Stimulated activated CD8-positive, alpha-beta memory T cell treated with anti-CD3 and anti-CD28 coated beads, Interleukin-4, amount 100 ng/mL, for 4 hours (primary cell): ENCODE measurements around the gene NLE1.

Experiments
- DNase-seq, 2 donors: peaks; one replicate each; pipeline ENCODE4 v3.0.0-alpha.2; 2020; ENCODE audit warnings: low read depth in 2 of 2, low spot score in 1 of 2

Gene NLE1

GRCh38 chr17:35087731-35088355 is 54.3 kb downstream of the NLE1 start:
- DNase-seq = no peak

GRCh38 chr17:35086931-35087573 is 55.1 kb downstream of the NLE1 start:
- DNase-seq = no peak

DNA sequence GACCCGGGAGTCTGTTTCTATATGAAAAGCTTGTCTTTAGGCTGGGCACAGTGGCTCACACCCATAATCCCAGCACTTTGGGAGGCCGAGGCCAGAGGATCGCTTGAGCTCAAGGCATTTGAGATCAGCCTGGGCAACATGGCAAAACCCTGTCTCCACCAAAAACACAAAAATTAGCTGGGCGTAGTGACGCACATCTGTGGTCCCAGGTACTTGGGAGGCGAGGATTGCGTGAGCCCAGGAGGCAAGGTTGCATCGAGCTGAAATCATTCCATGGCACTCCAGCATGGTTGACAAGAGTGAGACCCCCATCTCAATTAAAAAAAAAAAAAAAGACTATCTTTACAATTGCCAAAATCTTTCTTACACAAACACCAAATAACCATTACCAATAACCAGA is 55.9 kb downstream of the NLE1 start:
- DNase-seq = no peak

DNA sequence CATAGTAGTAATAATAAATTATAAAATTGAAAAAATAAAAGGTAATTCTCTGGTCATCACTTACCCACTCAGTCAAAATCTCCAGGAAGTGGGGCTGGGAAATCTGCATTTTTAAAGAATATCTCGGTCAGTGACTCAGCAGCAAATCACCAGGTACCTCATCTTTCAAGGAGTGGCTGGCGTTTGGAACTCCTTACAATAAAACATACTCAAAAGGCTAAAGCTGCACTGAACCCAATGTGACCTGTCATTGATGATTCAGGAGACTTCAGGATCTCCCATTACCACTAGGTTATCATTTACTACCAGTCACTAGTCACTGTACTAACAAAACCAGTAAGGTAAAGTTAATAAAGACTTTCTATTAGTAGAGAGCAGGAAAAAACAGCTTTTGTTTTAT is 57.1 kb downstream of the NLE1 start:
- no peak for DNase-seq

- DNase-seq = no peak
Measured at GRCh38 chr17:35083071-35083470, 59.0 kb downstream of the NLE1 start.

GRCh38 chr17:35082073-35082657 is 59.9 kb downstream of the NLE1 start:
- DNase-seq = no peak

- no peak for DNase-seq
Measured at GRCh38 chr17:35081638-35082037, 60.5 kb downstream of the NLE1 start.

DNA sequence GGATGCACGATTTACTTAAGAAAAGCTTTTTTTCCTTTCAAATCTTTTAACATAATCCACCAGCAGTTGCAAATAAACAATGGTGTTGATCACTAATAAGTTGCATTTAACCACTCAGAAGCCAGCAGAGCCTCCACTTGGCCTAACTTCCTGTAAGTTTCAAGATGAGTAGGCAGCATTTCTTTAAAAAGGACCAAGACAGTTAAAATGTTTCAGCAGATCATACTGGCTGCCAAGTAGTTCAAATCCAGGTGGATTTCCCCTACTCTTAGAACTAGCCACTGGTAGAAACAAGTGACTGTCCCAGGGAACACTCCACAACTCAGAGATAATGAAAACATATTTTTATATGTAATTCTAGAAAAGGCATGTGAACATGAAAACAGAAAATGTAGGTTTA is 61.6 kb downstream of the NLE1 start:
- no peak for DNase-seq

- no peak for DNase-seq
Measured at GRCh38 chr17:35079547-35080423, 62.3 kb downstream of the NLE1 start.
